ENCODE results near the gene HBZ. TPM values are rescaled to one million over a fixed set of nuclear protein-coding genes. Genes with fewer than 3 reads are reported as not detected.

The HBZ gene
- total and polyA plus RNA-seq, 9 of the 15 experiments (the other 6 are each of a cell fraction or from before 2014, with no cell fraction given), result 58.0 to 610 (median 113) TPM

DNA sequence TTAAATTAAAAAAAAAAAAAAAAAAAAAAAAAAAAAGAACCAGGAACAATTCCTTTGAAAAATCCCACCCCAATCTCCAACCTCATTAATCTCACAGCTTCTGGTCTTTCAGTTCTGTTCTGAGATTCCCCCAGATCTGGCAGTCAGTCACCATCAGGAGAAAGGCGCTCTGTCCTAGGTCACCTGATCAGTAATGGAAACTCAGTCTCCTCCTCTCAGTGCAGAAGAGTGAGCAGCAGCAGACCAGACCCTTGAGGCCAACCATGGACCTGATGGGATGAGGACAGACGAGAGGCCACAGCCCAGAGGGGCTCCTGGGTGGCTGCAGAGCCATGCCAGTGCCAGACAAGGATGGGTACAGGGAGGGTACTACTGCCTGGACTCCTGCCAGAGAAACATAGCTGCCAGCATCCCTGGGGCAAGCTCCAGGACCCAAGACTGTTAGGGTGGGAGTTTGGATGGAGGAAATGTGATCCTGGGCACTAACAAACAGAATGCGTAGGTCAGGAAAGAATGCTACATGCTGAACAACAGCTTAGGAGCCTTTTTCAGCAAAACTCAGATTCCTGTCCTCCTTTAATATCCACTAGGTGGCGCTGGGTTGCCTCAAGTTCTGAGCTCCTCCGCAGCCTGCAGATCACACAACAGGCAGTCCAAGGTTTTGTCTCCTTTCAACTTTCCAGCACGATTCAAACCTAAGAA is 45.7 kb upstream of the HBZ start (continued):
- TF ChIP-seq, protein P1, sequence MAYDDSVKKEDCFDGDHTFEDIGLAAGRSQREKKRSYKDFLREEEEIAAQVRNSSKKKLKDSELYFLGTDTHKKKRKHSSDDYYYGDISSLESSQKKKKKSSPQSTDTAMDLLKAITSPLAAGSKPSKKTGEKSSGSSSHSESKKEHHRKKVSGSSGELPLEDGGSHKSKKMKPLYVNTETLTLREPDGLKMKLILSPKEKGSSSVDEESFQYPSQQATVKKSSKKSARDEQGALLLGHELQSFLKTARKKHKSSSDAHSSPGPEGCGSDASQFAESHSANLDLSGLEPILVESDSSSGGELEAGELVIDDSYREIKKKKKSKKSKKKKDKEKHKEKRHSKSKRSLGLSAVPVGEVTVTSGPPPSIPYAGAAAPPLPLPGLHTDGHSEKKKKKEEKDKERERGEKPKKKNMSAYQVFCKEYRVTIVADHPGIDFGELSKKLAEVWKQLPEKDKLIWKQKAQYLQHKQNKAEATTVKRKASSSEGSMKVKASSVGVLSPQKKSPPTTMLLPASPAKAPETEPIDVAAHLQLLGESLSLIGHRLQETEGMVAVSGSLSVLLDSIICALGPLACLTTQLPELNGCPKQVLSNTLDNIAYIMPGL (CRISPR knock-in tag; IDR thresholded peaks at IDR 0.05), result no peak
- TF ChIP-seq TAF9B (IDR thresholded peaks at IDR 0.05; ENCODE audit: partially characterized antibody) (no peak), EP300 (IDR thresholded peaks at IDR 0.05; ENCODE audit: low read length) (no peak), PHF20 (IDR thresholded peaks at IDR 0.05; ENCODE audit: partially characterized antibody) (no peak), ZNF140 (CRISPR knock-in tag; IDR thresholded peaks at IDR 0.05) (no peak), ZNF561 (CRISPR knock-in tag; conservative IDR thresholded peaks at IDR 0.05) (no peak), ZNF76 (CRISPR knock-in tag; IDR thresholded peaks at IDR 0.05; ENCODE audit: borderline replicate concordance) (no peak), ZNF282 (CRISPR knock-in tag; IDR thresholded peaks at IDR 0.05) (no peak), ZNF707 (CRISPR knock-in tag; conservative IDR thresholded peaks at IDR 0.05) (no peak), SMARCA4 (IDR thresholded peaks at IDR 0.05) (no peak)
- TF ChIP-seq, protein P2, sequence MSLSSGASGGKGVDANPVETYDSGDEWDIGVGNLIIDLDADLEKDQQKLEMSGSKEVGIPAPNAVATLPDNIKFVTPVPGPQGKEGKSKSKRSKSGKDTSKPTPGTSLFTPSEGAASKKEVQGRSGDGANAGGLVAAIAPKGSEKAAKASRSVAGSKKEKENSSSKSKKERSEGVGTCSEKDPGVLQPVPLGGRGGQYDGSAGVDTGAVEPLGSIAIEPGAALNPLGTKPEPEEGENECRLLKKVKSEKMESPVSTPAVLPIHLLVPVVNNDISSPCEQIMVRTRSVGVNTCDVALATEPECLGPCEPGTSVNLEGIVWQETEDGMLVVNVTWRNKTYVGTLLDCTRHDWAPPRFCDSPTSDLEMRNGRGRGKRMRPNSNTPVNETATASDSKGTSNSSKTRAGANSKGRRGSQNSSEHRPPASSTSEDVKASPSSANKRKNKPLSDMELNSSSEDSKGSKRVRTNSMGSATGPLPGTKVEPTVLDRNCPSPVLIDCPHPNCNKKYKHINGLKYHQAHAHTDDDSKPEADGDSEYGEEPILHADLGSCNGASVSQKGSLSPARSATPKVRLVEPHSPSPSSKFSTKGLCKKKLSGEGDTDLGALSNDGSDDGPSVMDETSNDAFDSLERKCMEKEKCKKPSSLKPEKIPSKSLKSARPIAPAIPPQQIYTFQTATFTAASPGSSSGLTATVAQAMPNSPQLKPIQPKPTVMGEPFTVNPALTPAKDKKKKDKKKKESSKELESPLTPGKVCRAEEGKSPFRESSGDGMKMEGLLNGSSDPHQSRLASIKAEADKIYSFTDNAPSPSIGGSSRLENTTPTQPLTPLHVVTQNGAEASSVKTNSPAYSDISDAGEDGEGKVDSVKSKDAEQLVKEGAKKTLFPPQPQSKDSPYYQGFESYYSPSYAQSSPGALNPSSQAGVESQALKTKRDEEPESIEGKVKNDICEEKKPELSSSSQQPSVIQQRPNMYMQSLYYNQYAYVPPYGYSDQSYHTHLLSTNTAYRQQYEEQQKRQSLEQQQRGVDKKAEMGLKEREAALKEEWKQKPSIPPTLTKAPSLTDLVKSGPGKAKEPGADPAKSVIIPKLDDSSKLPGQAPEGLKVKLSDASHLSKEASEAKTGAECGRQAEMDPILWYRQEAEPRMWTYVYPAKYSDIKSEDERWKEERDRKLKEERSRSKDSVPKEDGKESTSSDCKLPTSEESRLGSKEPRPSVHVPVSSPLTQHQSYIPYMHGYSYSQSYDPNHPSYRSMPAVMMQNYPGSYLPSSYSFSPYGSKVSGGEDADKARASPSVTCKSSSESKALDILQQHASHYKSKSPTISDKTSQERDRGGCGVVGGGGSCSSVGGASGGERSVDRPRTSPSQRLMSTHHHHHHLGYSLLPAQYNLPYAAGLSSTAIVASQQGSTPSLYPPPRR (CRISPR knock-in tag; IDR thresholded peaks at IDR 0.05; ENCODE audit: borderline replicate concordance), result no peak
- TF ChIP-seq, protein P3, sequence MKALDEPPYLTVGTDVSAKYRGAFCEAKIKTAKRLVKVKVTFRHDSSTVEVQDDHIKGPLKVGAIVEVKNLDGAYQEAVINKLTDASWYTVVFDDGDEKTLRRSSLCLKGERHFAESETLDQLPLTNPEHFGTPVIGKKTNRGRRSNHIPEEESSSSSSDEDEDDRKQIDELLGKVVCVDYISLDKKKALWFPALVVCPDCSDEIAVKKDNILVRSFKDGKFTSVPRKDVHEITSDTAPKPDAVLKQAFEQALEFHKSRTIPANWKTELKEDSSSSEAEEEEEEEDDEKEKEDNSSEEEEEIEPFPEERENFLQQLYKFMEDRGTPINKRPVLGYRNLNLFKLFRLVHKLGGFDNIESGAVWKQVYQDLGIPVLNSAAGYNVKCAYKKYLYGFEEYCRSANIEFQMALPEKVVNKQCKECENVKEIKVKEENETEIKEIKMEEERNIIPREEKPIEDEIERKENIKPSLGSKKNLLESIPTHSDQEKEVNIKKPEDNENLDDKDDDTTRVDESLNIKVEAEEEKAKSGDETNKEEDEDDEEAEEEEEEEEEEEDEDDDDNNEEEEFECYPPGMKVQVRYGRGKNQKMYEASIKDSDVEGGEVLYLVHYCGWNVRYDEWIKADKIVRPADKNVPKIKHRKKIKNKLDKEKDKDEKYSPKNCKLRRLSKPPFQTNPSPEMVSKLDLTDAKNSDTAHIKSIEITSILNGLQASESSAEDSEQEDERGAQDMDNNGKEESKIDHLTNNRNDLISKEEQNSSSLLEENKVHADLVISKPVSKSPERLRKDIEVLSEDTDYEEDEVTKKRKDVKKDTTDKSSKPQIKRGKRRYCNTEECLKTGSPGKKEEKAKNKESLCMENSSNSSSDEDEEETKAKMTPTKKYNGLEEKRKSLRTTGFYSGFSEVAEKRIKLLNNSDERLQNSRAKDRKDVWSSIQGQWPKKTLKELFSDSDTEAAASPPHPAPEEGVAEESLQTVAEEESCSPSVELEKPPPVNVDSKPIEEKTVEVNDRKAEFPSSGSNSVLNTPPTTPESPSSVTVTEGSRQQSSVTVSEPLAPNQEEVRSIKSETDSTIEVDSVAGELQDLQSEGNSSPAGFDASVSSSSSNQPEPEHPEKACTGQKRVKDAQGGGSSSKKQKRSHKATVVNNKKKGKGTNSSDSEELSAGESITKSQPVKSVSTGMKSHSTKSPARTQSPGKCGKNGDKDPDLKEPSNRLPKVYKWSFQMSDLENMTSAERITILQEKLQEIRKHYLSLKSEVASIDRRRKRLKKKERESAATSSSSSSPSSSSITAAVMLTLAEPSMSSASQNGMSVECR (CRISPR knock-in tag; IDR thresholded peaks at IDR 0.05), result 0 out of 2 replicates have a peak, but pooled peaks have one; percentile 47
- TF ChIP-seq, protein P4, sequence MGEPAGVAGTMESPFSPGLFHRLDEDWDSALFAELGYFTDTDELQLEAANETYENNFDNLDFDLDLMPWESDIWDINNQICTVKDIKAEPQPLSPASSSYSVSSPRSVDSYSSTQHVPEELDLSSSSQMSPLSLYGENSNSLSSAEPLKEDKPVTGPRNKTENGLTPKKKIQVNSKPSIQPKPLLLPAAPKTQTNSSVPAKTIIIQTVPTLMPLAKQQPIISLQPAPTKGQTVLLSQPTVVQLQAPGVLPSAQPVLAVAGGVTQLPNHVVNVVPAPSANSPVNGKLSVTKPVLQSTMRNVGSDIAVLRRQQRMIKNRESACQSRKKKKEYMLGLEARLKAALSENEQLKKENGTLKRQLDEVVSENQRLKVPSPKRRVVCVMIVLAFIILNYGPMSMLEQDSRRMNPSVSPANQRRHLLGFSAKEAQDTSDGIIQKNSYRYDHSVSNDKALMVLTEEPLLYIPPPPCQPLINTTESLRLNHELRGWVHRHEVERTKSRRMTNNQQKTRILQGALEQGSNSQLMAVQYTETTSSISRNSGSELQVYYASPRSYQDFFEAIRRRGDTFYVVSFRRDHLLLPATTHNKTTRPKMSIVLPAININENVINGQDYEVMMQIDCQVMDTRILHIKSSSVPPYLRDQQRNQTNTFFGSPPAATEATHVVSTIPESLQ (CRISPR knock-in tag; IDR thresholded peaks at IDR 0.05), result no peak
